Measurements from ENCODE around the gene GABBR2.

The GABBR2 gene

DNA sequence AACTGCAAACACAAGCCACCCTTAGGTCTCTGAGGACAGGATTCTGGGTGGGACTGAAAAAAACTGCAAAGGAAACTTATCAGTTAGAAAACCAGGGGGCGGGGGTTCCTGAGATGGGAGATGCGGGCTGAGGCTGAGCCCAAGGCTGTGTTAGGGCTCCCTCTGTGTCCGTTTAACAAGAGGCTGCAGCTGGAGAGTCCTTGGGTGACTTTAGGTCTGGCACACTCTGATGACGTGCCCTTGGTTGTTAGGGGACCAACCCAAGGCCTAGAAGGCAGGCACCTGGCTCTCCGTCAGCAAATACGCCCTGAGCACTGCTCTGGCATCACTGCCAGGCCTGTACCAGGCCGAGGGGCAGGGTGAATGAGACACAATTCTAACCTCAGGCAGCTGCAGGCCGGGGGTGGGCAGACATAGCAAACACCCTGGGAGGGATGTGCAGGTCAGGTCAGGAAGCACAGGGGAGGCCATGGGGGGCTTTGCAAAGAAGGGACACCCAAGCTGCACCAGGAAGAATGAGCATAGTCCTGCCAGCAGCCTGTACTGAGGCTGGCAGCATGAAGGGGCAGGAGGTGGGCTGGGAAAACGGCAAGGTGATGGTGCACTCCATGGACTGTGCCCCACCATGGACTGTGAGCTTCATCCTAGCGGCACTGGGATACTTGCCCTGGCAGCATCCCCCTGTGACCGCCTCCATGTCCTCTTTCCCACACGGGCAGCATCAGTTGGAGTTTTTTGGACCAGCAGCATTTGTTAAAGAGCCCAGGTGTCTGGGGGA lies 137.9 kb downstream of the GABBR2 start:
- no peak for TF ChIP-seq CTCF (IDR thresholded peaks at IDR 0.05; ENCODE audit: low read depth, low read length)
- H3K4me3 ChIP-seq (ENCODE audit: low read depth, low read length): no peak overlapping the region

GRCh38 chr9:98570055-98570454 lies 138.7 kb downstream of the GABBR2 start:
- no peak overlapping the region for H3K4me3 ChIP-seq (ENCODE audit: low read depth, low read length)
- TF ChIP-seq CTCF (IDR thresholded peaks at IDR 0.05; ENCODE audit: low read depth, low read length): no peak

DNA sequence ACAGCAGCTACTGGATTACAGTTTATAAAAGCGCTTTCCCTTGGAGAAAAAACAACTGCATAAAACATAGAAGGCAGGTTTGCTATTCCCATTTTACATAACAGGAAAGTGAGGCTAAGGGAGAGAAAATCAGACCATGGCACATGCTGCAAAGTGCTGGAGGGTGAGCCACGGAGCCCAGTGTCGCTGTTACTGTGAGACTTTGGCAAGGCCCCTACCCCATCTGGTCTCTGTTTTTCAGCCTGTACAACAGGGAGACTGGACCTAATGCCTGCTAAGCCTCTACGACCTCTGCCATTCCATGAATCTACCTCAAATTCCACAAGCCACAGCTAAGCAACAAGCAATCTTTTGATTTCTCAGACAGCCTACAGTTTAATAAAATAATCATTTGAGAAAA lies 139.2 kb downstream of the GABBR2 start:
- TF ChIP-seq CTCF (IDR thresholded peaks at IDR 0.05; ENCODE audit: low read depth, low read length): no peak
- H3K4me3 ChIP-seq (ENCODE audit: low read depth, low read length): no peak overlapping the region

DNA sequence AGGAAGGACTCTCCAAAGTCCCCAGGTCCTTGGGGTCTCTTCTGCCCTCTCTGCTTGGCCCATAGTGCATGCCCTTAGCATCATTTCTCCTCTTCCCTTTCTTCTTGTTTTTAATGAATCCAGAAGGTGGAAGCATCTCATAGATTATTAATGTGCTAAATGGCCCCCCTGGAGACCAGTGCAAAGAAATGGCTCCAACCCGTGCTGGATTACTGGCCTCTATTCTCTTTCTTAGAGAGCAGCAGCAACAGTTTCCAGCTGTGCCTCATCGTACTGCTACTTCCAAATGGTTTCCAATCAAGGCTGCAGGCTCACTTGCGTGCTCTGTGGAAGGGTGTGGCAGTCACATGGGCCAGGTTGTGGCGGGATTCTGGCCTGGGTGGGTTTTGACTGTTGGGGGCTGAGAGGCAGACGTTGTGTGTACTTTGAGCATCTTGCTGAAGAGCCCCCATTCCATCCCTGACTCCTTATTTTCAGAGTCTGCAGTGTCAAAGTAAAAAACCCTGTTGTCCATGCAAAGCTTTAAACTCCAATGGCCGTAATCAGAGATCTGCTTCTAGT lies 139.7 kb downstream of the GABBR2 start:
- TF ChIP-seq CTCF (IDR thresholded peaks at IDR 0.05; ENCODE audit: low read depth, low read length): no peak
- H3K4me3 ChIP-seq (ENCODE audit: low read depth, low read length): no peak overlapping the region

- TF ChIP-seq CTCF (IDR thresholded peaks at IDR 0.05; ENCODE audit: low read depth, low read length): no peak
- H3K4me3 ChIP-seq (ENCODE audit: low read depth, low read length): no peak overlapping the region
Observed at GRCh38 chr9:98568234-98568908, 140.4 kb downstream of the GABBR2 start.

- no peak for TF ChIP-seq CTCF (IDR thresholded peaks at IDR 0.05; ENCODE audit: low read depth, low read length)
- H3K4me3 ChIP-seq (ENCODE audit: low read depth, low read length): no peak overlapping the region
Observed at GRCh38 chr9:98567540-98568233, 141.0 kb downstream of the GABBR2 start.
